CD4-positive, alpha-beta T cell treated with Interleukin-10 for 1 hour (primary cell): ENCODE data around the gene FAM9A.
A peak's percentile ranks its signal among the peaks of the same experiment; 100 is the strongest.

Source experiments
- DNase-seq: peaks from one replicate; pipeline ENCODE4 v3.0.0-alpha.2; 2020

FAM9A gene

GRCh38 chrX:8801041-8801599 is at the start of gene FAM9A:
FAM9A (minus strand) TSS chrX:8801383; CDS start chrX:8800171, 1,212 bp downstream.
- DNase-seq = no peak

DNA sequence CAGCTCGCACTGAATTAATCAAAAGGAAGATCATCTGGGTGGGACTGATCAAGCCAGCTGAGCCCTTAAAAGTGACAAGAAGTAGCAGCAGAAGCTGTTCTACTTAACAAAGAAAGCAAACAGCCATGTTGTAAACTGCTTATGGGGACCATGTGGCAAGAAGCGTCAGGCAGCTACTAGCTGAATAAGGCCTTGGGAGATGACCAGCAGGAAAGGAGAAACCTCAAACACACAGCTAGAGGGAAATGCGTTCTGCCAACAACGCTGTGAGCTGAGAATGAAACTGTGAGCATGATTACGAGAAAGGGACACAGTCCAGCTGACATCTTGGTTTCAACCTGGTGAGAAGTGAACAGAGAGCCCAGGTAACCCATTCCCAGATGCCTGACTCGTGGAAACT is 49.3 kb upstream of the FAM9A start:
- DNase-seq = no peak

DNA sequence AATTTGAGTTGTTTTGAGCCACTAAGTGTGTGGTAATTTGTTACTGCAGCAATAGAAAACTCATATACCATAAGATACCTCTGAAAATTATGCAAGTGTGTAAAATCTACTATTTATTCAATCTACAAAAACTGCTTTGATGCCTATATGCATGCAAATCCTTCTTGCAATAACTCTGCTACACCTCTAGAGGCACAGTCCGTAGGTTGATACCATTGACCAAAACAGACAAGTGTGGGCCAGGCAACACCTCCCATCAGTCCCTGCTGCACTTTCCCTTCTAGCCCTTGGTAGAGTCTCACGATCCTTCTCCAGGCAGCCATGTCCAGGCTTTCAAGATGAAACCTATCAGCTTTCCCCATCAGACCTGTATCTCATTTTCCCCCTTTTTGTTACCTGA is 48.8 kb upstream of the FAM9A start:
- no peak for DNase-seq

GRCh38 chrX:8849458-8849857 is 48.3 kb upstream of the FAM9A start:
- no peak for DNase-seq

- no peak for DNase-seq
Measured at GRCh38 chrX:8848911-8849310, 47.7 kb upstream of the FAM9A start.

DNA sequence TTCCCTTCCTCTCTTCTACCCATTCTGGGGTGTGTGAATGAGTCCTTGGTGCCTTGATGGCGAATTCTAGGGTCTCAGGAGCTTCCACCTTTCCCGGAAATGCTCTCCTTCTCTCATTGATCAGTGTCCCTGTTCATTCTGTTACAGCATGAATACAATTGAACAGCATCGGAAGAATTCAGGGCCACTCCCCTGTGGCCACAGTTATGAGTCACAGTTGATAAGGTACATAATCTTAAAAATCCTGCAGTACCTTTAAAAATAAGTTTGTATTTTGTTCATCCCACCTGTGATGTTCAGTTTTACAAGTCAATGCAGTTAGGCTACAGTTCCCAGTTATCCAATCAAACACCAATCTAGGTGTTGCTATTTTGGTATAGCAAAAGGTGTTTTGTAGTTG is 47.3 kb upstream of the FAM9A start:
- no peak for DNase-seq

- DNase-seq = no peak
Measured at GRCh38 chrX:8847360-8847759, 46.2 kb upstream of the FAM9A start.

- no peak for DNase-seq
Measured at GRCh38 chrX:8846266-8846665, 45.1 kb upstream of the FAM9A start.

DNA sequence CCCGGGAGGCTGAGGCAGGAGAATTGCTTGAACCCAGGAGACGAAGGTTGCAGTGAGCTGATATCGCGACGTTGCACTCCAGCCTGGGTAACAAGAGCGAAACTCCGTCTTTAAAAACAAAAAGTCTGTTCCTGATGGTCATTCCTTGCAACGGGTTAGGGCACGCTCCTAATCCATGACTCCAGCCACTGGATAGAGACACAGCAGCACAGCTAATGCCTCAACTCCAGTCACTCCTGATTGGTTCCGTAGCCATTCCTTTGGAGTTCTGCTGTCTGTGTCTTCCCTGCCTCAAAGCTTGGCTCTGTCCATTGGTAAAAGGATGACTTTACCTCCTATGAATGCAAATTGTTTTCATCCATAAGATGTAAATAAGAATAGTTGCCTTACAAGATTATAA is 44.3 kb upstream of the FAM9A start:
- DNase-seq = no peak

DNA sequence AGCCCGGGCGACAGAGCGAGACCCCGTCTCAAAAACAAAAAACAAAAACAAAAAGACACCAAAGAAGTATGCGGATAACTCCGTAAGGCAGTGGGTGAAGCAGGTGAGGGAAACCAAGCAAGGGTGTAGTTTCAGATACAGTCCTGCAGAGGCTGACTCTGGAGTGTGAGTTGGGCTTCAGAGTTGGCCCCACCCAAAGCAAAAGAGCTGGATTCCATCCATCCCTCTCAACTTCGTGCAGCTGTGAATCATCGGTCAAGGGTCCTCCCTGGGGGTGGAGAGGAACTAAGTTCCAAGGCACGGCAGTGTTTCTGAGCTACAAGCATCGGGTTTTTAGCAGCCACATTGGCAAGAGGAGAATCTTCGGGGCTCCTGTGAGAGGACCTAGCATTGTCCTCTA is 43.9 kb upstream of the FAM9A start:
- no peak for DNase-seq

GRCh38 chrX:8844157-8844556 is 43.0 kb upstream of the FAM9A start:
- DNase-seq = no peak

DNA sequence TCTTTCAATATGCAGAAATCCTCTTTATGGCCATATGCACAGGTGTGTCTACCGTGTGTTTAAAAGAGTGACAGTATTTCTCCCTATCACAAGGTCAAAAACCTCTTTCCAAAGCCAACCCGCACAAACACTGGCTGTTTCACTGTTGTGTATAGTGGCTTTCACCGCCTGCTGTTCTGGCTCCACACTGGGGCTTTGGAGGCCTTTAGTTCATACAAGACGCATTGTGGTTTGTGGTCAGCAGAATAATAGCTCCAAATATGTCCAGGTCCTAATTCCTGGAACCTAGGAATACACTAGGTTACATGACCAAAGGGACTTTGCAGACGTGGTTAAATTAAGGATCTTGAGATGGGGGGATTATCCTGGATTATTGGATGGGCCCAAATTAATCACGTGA is 40.7 kb upstream of the FAM9A start:
- no peak for DNase-seq

DNA sequence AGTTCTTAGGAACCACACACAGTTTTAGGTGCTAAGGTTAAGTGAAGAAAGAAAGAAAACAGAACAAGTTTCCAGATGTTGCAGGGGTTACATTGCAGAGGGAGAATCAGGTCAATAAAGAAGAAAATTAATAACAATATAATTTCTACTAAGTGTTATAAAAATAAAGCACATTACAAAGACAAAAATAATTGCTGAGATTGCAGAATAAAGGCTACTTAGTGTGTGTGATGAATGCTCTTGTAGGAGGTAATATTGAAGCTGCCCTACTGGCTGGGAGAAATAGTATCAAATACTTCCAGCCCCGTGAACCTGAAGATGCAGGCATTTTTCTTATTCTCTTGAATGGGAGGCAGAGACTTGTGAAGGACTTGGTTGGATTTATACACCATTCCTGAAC is 33.2 kb upstream of the FAM9A start:
- DNase-seq = no peak

DNA sequence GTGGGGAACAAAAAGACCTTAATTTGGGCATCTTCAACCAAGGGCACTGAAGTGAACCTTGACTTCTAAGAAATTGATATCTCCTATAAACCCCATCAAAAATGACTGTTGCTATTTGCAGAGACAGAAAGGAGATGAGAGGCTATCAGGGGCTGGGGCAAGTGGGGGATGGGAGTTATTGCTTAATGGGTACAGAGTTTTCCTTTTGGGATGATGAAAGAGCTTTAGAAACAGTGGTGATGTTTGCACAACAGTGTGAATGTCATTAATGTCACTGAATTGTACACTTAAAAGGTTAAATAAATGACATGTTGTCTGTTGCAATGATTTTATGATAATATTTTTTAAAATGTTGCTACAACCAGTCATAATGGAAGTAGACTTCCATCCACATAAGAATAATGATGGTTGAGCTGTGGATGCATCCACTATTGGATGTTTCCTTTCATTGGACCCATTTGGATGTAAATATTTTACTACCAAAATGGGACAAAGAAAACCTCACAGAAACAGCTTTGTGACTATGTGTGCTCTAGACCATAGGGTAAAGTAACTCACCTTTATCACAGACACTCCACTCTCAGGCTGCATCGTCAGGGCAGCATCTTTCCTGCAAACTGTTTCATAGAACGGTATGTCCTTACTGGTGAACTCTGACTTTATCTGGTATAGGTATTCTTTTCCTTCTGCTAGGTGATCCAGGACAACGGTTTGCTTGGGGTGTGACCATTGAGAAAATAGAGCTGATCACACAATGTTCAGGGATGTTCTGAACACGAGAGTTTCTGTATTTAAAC is 31.6 kb upstream of the FAM9A start:
- DNase-seq = no peak

DNA sequence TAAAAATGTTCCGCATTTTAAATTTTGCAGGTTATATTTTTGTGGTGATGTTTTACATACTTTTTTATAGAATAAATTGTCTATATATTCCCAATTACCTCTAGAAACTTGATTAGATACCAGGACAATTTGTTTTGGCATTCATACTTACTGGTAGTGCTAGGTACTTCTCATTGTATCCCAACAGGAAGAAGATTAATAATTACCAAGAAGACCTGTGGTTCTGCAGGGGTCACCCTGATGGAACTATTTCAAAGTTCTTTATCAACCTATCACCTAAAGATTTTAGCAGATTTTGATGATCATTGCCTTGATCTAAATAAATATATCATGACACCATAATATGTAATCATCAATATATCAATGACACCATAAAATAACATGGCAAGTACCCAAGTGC is 22.5 kb upstream of the FAM9A start:
- DNase-seq = no peak

GRCh38 chrX:8822002-8822401 is 20.8 kb upstream of the FAM9A start:
- DNase-seq = no peak

- DNase-seq = no peak
Measured at GRCh38 chrX:8820910-8821527, 19.8 kb upstream of the FAM9A start.

DNA sequence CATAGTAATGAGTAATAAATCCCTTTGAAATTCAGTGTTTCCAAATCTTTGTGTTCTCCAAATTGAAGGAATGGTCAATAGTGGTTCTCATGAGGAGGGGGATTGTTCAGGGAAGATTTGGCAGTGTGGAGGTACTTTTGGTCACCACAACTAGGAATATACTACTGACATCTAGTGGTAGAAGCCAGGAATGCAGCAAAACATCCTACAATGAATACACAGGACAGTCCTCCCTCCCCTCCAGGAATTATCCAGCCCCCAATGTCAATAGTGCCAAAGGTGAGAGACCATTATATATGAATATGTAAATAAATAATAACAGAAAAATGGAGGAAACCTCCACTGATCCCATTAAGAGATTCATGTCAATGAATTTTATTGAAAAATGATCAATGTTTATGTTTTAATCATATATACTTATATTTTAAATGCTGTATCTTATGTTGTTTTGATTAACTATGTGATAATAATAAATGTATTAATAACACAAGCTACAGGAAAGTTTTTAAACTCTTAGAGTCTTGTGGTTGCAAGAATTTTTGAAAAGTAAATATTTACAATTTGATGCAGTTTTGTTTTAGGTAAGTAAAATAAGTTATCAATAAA is 14.4 kb upstream of the FAM9A start:
- DNase-seq = peak; percentile 53

DNA sequence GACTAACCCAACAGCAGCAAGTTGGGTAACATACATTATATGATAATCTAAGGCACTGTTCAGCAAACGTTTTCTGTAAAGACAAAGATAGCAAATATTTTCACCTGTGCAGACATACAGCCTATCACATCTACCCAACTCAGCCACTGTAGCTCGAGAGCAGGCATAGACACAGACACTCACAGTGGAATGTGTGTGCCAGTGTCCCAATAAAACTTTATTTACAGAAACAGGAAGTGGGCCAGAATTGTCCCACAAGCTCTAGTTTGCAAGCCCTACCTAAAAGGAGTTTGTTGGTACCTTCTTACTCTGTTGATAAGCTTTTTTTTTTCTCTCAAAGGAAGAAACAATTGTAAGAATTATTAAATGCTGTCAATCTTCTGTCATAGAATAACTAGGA is 11.9 kb upstream of the FAM9A start:
- DNase-seq = no peak

- no peak for DNase-seq
Measured at GRCh38 chrX:8811611-8812010, 10.4 kb upstream of the FAM9A start.

DNA sequence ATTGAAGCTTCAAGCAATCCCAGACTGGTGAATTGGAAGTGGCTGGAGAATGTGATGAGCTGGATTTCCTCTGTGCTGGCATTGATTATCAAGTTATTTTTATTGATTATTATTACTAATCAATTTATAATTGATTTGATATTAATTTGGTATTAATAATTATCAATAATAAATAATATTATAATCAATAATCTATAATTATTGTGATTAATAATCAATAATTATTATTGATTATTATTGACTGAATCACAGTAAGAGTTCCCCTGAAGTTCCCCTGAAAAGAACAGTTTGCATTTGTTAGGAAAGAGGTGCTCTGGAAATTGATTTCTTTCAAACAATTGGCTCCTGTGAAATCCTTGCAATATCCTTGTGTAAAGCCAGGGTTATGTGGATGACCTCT is 7.5 kb upstream of the FAM9A start:
- no peak for DNase-seq

- no peak for DNase-seq
Measured at GRCh38 chrX:8805974-8806373, 4.8 kb upstream of the FAM9A start.

GRCh38 chrX:8805046-8805445 is 3.9 kb upstream of the FAM9A start:
- no peak for DNase-seq

DNA sequence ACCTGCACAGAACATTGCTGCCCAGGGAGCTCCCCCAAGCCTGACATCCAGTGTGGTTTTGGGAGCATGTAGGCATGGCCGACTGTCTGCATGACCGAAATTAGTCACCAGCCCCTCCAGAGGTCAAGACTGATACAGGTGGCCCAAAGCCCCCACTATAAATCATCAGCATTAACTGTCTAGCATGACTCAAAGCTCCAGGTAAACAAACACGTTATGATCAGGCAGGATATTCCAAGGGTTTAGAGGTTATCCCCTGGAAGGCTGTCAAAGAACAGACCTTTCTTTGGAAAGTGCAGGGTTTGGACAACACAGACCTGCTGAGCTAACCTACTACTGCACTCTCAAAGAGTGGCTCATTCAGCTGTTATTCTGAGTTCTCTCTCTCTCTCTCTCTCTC is 2.1 kb upstream of the FAM9A start:
- no peak for DNase-seq
